ENCODE measurements around the gene PUM2. TPM values are rescaled to one million over a fixed set of nuclear protein-coding genes. Genes with fewer than 3 reads are reported as not detected.

Gene PUM2
- total and polyA plus RNA-seq, 2 of the 13 experiments (the other 11 are each of a cell fraction or from before 2014, with no cell fraction given) = 69.6 to 69.8 TPM

DNA sequence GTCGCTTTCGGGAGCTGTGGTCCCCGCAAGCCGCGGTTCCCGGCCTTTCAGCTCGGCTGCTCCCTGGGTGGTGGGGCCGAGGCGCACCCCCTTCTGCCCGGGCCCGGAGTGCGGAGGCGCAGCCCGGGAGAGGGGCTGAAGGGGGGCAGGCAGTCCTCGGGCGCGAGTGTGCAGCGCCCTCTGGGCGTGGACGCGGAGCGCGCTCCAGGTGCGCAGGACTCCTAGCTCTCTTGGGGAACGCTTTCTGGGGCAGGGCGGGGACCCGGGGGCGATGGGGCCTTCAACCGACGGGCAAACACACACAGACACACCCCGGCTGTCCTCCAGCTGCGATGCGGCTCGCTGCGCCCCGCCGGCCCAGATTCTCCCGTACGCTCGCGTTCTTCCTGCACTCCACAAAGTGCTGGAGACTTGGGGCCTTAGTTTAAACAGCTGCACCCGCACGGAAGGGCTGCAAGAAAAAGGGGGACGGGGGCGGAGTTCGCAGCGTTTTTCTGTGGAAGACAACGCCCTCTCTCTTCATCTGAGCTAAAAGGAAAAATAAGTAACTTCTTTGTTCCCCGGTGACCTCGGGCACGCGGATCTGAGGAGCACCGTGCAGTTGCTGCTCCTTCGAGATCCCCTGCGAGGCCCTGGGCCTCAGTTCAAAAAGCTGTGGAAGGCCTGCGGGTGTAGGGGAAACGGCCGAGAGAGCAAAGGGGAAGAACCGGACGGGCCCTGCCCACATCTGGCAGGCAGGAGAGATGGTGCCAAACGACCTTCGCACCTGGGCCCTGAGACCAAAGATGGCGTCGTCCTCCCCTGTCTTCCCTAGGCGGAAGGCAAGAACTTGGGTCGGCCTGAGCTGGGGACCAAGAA lies 125.1 kb downstream of the PUM2 start (continued):
- TF ChIP-seq, protein P1, sequence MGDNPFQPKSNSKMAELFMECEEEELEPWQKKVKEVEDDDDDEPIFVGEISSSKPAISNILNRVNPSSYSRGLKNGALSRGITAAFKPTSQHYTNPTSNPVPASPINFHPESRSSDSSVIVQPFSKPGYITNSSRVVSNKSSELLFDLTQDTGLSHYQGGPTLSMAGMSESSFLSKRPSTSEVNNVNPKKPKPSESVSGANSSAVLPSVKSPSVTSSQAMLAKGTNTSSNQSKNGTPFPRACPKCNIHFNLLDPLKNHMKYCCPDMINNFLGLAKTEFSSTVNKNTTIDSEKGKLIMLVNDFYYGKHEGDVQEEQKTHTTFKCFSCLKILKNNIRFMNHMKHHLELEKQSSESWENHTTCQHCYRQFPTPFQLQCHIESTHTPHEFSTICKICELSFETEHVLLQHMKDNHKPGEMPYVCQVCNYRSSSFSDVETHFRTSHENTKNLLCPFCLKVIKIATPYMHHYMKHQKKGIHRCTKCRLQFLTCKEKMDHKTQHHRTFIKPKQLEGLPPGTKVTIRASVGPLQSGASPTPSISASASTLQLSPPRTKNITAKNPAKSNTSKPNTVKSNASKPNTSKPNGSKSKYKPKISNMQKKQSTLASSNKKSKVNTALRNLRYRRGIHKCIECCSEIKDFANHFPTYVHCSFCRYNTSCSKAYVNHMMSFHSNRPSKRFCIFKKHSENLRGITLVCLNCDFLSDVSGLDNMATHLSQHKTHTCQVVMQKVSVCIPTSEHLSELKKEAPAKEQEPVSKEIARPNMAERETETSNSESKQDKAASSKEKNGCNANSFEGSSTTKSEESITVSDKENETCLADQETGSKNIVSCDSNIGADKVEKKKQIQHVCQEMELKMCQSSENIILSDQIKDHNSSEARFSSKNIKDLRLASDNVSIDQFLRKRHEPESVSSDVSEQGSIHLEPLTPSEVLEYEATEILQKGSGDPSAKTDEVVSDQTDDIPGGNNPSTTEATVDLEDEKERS (CRISPR knock-in tag; IDR thresholded peaks at IDR 0.05) = peak; percentile 64; the same call in 1 of the 2 replicates
- TF ChIP-seq ZBTB7B (CRISPR knock-in tag; IDR thresholded peaks at IDR 0.05) (peak; percentile 80), ZNF44 (CRISPR knock-in tag; IDR thresholded peaks at IDR 0.05) (no peak), MED13 (CRISPR knock-in tag; IDR thresholded peaks at IDR 0.05) (no peak; the same call in 1 of the 2 replicates), NKX3-1 (CRISPR knock-in tag; IDR thresholded peaks at IDR 0.05) (0 out of 2 replicates have a peak, but pooled peaks have one; percentile 19), ZFX (CRISPR knock-in tag; IDR thresholded peaks at IDR 0.05; ENCODE audit: low read depth) (peak; percentile 80), ZNF550 (CRISPR knock-in tag; IDR thresholded peaks at IDR 0.05; ENCODE audit: borderline replicate concordance) (0 out of 2 replicates have a peak, but pooled peaks have one; percentile 22), YY1 (IDR thresholded peaks at IDR 0.05; ENCODE audit: insufficient read depth, insufficient replicate concordance, low read depth, low read length) (peak; percentile 90), ZNF670 (CRISPR knock-in tag; IDR thresholded peaks at IDR 0.05; ENCODE audit: borderline replicate concordance) (no peak), ZNF619 (CRISPR knock-in tag; IDR thresholded peaks at IDR 0.05) (no peak; the same call in none of the 2 replicates), ZNF343 (CRISPR knock-in tag; IDR thresholded peaks at IDR 0.05) (no peak; the same call in 1 of the 2 replicates), HMGA1 (CRISPR knock-in tag; conservative IDR thresholded peaks at IDR 0.05) (no peak), SP1 (IDR thresholded peaks at IDR 0.05) (no peak), SP1 (CRISPR knock-in tag; IDR thresholded peaks at IDR 0.05) (peak; percentile 55; the same call in 1 of the 2 replicates), HDAC1 (CRISPR knock-in tag; IDR thresholded peaks at IDR 0.05) (peak; percentile 86), NFYC (CRISPR knock-in tag; IDR thresholded peaks at IDR 0.05) (no peak), ZNF225 (CRISPR knock-in tag; IDR thresholded peaks at IDR 0.05) (no peak; the same call in 1 of the 2 replicates), PLRG1 (conservative IDR thresholded peaks at IDR 0.05) (no peak), TCF7 (IDR thresholded peaks at IDR 0.05; ENCODE audit: low read depth) (no peak), CBFB (CRISPR knock-in tag; IDR thresholded peaks at IDR 0.05) (peak; percentile 86), ZNF292 (CRISPR knock-in tag; IDR thresholded peaks at IDR 0.05; ENCODE audit: borderline replicate concordance, low read depth) (peak; percentile 66), CBX1 (IDR thresholded peaks at IDR 0.05; ENCODE audit: low read depth) (peak; percentile 86), HNRNPH1 (optimal IDR thresholded peaks at IDR 0.05; ENCODE audit: low read depth, low read length) (no peak)
- TF ChIP-seq, protein P2, sequence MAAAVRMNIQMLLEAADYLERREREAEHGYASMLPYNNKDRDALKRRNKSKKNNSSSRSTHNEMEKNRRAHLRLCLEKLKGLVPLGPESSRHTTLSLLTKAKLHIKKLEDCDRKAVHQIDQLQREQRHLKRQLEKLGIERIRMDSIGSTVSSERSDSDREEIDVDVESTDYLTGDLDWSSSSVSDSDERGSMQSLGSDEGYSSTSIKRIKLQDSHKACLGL (CRISPR knock-in tag; IDR thresholded peaks at IDR 0.05) = no peak; the same call in 1 of the 2 replicates
- TF ChIP-seq, protein P3, sequence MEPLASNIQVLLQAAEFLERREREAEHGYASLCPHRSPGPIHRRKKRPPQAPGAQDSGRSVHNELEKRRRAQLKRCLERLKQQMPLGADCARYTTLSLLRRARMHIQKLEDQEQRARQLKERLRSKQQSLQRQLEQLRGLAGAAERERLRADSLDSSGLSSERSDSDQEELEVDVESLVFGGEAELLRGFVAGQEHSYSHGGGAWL (CRISPR knock-in tag; IDR thresholded peaks at IDR 0.05) = peak; percentile 58
- TF ChIP-seq, protein P4, sequence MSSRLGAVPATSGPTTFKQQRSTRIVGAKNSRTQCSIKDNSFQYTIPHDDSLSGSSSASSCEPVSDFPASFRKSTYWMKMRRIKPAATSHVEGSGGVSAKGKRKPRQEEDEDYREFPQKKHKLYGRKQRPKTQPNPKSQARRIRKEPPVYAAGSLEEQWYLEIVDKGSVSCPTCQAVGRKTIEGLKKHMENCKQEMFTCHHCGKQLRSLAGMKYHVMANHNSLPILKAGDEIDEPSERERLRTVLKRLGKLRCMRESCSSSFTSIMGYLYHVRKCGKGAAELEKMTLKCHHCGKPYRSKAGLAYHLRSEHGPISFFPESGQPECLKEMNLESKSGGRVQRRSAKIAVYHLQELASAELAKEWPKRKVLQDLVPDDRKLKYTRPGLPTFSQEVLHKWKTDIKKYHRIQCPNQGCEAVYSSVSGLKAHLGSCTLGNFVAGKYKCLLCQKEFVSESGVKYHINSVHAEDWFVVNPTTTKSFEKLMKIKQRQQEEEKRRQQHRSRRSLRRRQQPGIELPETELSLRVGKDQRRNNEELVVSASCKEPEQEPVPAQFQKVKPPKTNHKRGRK (CRISPR knock-in tag; IDR thresholded peaks at IDR 0.05) = no peak
